PC-9 (cell line): ENCODE results near the gene SMC3. TPM values are rescaled to one million over a fixed set of nuclear protein-coding genes. Genes with fewer than 3 reads are reported as not detected.
A peak's percentile ranks its signal among the peaks of the same experiment; 100 is the strongest.
"Not testable (repeated sequence)": the region's sequence is repeated elsewhere in the genome, so short reads cannot be mapped to it uniquely, and the experiment has no call there.

Experiments
- BruUV-seq: library from RNA; stranded (reverse); fragments of 400-500 nt; replicated peaks from 2 replicates; lab custom pipeline; 2021; lab: Mats Ljungman, UMichigan
- CTCF ChIA-PET: fragments of 300-600 bp; sonication (Branson Sonifier 250); formaldehyde crosslinking; loops from one replicate; lab custom pipeline; 2022; ENCODE audit warnings: antibody characterized with exemption; lab: Charles Lee
- POLR2A ChIA-PET: fragments of 300-600 bp; sonication (Branson Sonifier 250); formaldehyde crosslinking; loops from one replicate; lab custom pipeline; 2022; ENCODE audit warnings: antibody characterized with exemption; ENCODE audit not compliant: unreplicated experiment; lab: Charles Lee
- DNase-seq, 2 experiments: peaks; one replicate each; pipeline versions ENCODE4 v3.0.0 to v3.0.0-alpha.2; 2015 to 2022; ENCODE audit warnings: mixed read lengths in 1 of 2
- H2AFZ ChIP-seq: fragments of 200-600 bp; sonication (generic); 2 replicates; pipeline ENCODE4 v1.8.1; 2017; ENCODE audit warnings: antibody characterized with exemption
- H3F3A ChIP-seq: fragments of 200-600 bp; sonication (generic); 2 replicates; pipeline ENCODE4 v1.8.1; 2017; ENCODE audit warnings: antibody characterized with exemption, mild to moderate bottlenecking, low read depth; ENCODE audit not compliant: insufficient read depth
- H3K27ac ChIP-seq: fragments of 200-600 bp; sonication (generic); 2 replicates; pipeline ENCODE4 v1.6.1; 2016; ENCODE audit warnings: mixed run types
- H3K27me3 ChIP-seq: fragments of 200-600 bp; sonication (generic); 2 replicates; pipeline ENCODE4 v1.6.1; 2016; ENCODE audit warnings: low read depth, mixed run types; ENCODE audit not compliant: insufficient read depth
- H3K36me3 ChIP-seq: fragments of 200-600 bp; sonication (generic); 2 replicates; pipeline ENCODE4 v1.6.1; 2016; ENCODE audit warnings: low read depth, mixed run types
- H3K4me1 ChIP-seq: fragments of 200-600 bp; sonication (generic); replicated peaks from 2 replicates; pipeline ENCODE4 v1.6.1; 2016; ENCODE audit warnings: mixed run types; ENCODE audit not compliant: insufficient read depth
- H3K4me2 ChIP-seq: fragments of 200-600 bp; sonication (generic); 2 replicates; pipeline ENCODE4 v1.6.1; 2017; ENCODE audit warnings: mixed run types
- H3K4me3 ChIP-seq: fragments of 200-600 bp; sonication (generic); 2 replicates; pipeline ENCODE4 v1.6.1; 2016; ENCODE audit warnings: mixed run types
- H3K79me2 ChIP-seq: fragments of 200-600 bp; sonication (generic); 2 replicates; pipeline ENCODE4 v1.6.1; 2017; ENCODE audit warnings: low read depth, mixed run types
- H3K9me2 ChIP-seq: fragments of 200-600 bp; sonication (generic); 2 replicates; pipeline ENCODE4 v1.8.1; 2017; ENCODE audit warnings: mild to moderate bottlenecking; ENCODE audit not compliant: insufficient read depth
- H3K9me3 ChIP-seq: fragments of 200-600 bp; sonication (generic); 2 replicates; pipeline ENCODE4 v1.8.1; 2016; ENCODE audit warnings: low read depth; ENCODE audit not compliant: insufficient read depth
- H4K20me1 ChIP-seq: fragments of 200-600 bp; sonication (generic); 2 replicates; pipeline ENCODE4 v1.8.1; 2017; ENCODE audit not compliant: insufficient read depth
- CTCF ChIP-seq: fragments of 200-600 bp; sonication (generic); conservative IDR thresholded peaks from 2 replicates; pipeline ENCODE4 v1.6.1; 2017; ENCODE audit warnings: mixed run types, antibody characterized with exemption, mild to moderate bottlenecking, moderate library complexity
- EZH2 ChIP-seq: fragments of 200-600 bp; sonication (generic); IDR thresholded peaks from 2 replicates; pipeline ENCODE4 v1.8.0; 2017; ENCODE audit warnings: antibody characterized with exemption, low read depth
- intact Hi-C: fragments of 100-400 bp; cut with micrococcal nuclease; formaldehyde crosslinking; loops from one replicate; pipeline ENCODE4 v1.10.0; 2022; ENCODE audit not compliant: unreplicated experiment
- total RNA-seq: library from RNA; stranded (reverse); gene quantifications from 2 replicates; pipeline ENCODE4 v1.2.3, GENCODE V29; 2021

Gene SMC3
- total RNA-seq, 1 experiment from 2014 or later: 31.2 TPM

GRCh38 chr10:110527731-110528171, 39.7 kb upstream of the SMC3 start:
- intact Hi-C loops: no loop called here
- H3K79me2 ChIP-seq: peaks cover 4% of the 10 kb centered on the region; the same call in 1 of the 2 replicates
- H3K36me3 ChIP-seq: peaks cover 17% of the 10 kb centered on the region; the same call in 1 of the 2 replicates
- no peaks in the 10 kb centered on the region for H3K9me3 ChIP-seq
- peak overlapping the region; percentile 88; the same call in 1 of the 2 replicates for H3K27ac ChIP-seq
- peaks cover 72% of the 10 kb centered on the region for H3F3A ChIP-seq
- no peak overlapping the region for H2AFZ ChIP-seq
- DNase-seq: no peak
- CTCF ChIA-PET: no interaction called here
- no peaks in the 10 kb centered on the region for H3K27me3 ChIP-seq
- peaks cover 60% of the 10 kb centered on the region for H3K4me1 ChIP-seq
- H4K20me1 ChIP-seq: no peaks in the 10 kb centered on the region; the same call in 1 of the 2 replicates
- no TSS peak for BruUV-seq
- H3K4me2 ChIP-seq: no peak overlapping the region
- POLR2A ChIA-PET: no interaction called here
- H3K4me3 ChIP-seq: no peak overlapping the region
- TF ChIP-seq EZH2 (no peak), CTCF (no peak)
- H3K9me2 ChIP-seq: no peaks in the 10 kb centered on the region

- H3K36me3 ChIP-seq: peaks cover 14% of the 10 kb centered on the region; the same call in 1 of the 2 replicates
- H3K27ac ChIP-seq: peak overlapping the region; percentile 88
- TF ChIP-seq EZH2: no peak
- no peak for TF ChIP-seq CTCF
- H3K4me2 ChIP-seq: peak overlapping the region; percentile 67; the same call in 1 of the 2 replicates
- ChIA-PET CTCF (no interaction called here), POLR2A (no interaction called here)
- no peak for DNase-seq
- H4K20me1 ChIP-seq: no peaks in the 10 kb centered on the region; the same call in 1 of the 2 replicates
- no peak overlapping the region for H3K4me3 ChIP-seq
- BruUV-seq: no TSS peak
- peaks cover 68% of the 10 kb centered on the region for H3F3A ChIP-seq
- H3K9me2 ChIP-seq: no peaks in the 10 kb centered on the region
- no peaks in the 10 kb centered on the region for H3K9me3 ChIP-seq
- H3K4me1 ChIP-seq: peaks cover 59% of the 10 kb centered on the region
- peaks cover 3% of the 10 kb centered on the region; the same call in 1 of the 2 replicates for H3K79me2 ChIP-seq
- no peaks in the 10 kb centered on the region for H3K27me3 ChIP-seq
- intact Hi-C loops: no loop called here
- no peak overlapping the region for H2AFZ ChIP-seq
Observed at GRCh38 chr10:110528224-110528996, 39.1 kb upstream of the SMC3 start.

GRCh38 chr10:110528997-110529524, 38.4 kb upstream of the SMC3 start:
- H3K4me1 ChIP-seq: peaks cover 53% of the 10 kb centered on the region
- H3K4me2 ChIP-seq: peak overlapping the region; percentile 67; the same call in 1 of the 2 replicates

More at GRCh38 chr10:110528997-110529524, 38.4 kb upstream of the SMC3 start:
- H4K20me1 ChIP-seq, H3K79me2 ChIP-seq, CTCF ChIA-PET, H2AFZ ChIP-seq, H3K27me3 ChIP-seq, POLR2A ChIA-PET, BruUV-seq, H3K36me3 ChIP-seq, DNase-seq, intact Hi-C loops, H3K4me3 ChIP-seq, H3K9me2 ChIP-seq, H3K9me3 ChIP-seq: not testable (repeated sequence)
- Histone ChIP-seq H3K27ac (peak overlapping the region; percentile 88), H3F3A (peaks cover 62% of the 10 kb centered on the region)
